ENCODE results near the gene IL5. TPM values are rescaled to one million over a fixed set of nuclear protein-coding genes. Genes with fewer than 3 reads are reported as not detected.
A peak's percentile ranks its signal among the peaks of the same experiment; 100 is the strongest.

IL5 gene
- polyA plus RNA-seq, 1 donor from 2014 or later = not detected

GRCh38 chr5:132557478-132558172 is 14.3 kb upstream of the IL5 start (continued):
- TF ChIP-seq EZH2 (IDR thresholded peaks at IDR 0.05; ENCODE audit: borderline replicate concordance, insufficient read depth, low read length, poor library complexity, severe bottlenecking) = no peak

GRCh38 chr5:132556763-132557477 is 13.6 kb upstream of the IL5 start, which contains the start of gene RAD50:
Gene RAD50, plus strand, starts transcription at chr5:132556977. Its CDS starts 348 bp downstream, at chr5:132557325.
- peak within 1 kb of the TSS; percentile 46 for H3K4me2 ChIP-seq (ENCODE audit: low read length)
- H3K36me3 ChIP-seq (ENCODE audit: insufficient read depth, low read length) = no peaks in the 10 kb centered on the region
- H3F3A ChIP-seq (ENCODE audit: insufficient read depth, low read length, poor library complexity, severe bottlenecking) = no peaks in the 10 kb centered on the region
- peak within 1 kb of the TSS; percentile 74 for H3K9ac ChIP-seq (ENCODE audit: low read length)
- H3K9me3 ChIP-seq (ENCODE audit: low read length) = no peaks in the 10 kb centered on the region
- peak within 1 kb of the TSS; percentile 86 for H3K4me3 ChIP-seq (ENCODE audit: low read length)
- TF ChIP-seq MXI1 (conservative IDR thresholded peaks at IDR 0.05; ENCODE audit: poor library complexity, severe bottlenecking) (peak; percentile 92), REST (IDR thresholded peaks at IDR 0.05; ENCODE audit: borderline replicate concordance) (peak; percentile 19), POLR2AphosphoS5 (IDR thresholded peaks at IDR 0.05) (peak; percentile 84), SMC3 (conservative IDR thresholded peaks at IDR 0.05; ENCODE audit: poor library complexity) (peak; percentile 20), CTCF (IDR thresholded peaks at IDR 0.05; ENCODE audit: poor library complexity, severe bottlenecking) (no peak), TAF1 (IDR thresholded peaks at IDR 0.05; ENCODE audit: low read depth) (no peak), EP300 (conservative IDR thresholded peaks at IDR 0.05; ENCODE audit: poor library complexity, severe bottlenecking) (no peak)
- no peaks in the 10 kb centered on the region for H3K9me2 ChIP-seq (ENCODE audit: insufficient read depth, low read length)
- H3K27me3 ChIP-seq (ENCODE audit: insufficient read depth, low read depth, low read length) = no peaks in the 10 kb centered on the region
- peak within 1 kb of the TSS; percentile 48 for H2AFZ ChIP-seq (ENCODE audit: low read depth, low read length)
- peak within 1 kb of the TSS; percentile 59 for H3K27ac ChIP-seq (ENCODE audit: low read length)
- no peaks in the 10 kb centered on the region for H4K20me1 ChIP-seq (ENCODE audit: insufficient read depth)
- no peaks in the 10 kb centered on the region for H3K79me2 ChIP-seq (replicated peaks; ENCODE audit: insufficient read depth, low read length)

- H3K9ac ChIP-seq (ENCODE audit: low read length) = peak overlapping the region; percentile 74
- H4K20me1 ChIP-seq (ENCODE audit: insufficient read depth) = no peaks in the 10 kb centered on the region
- no peaks in the 10 kb centered on the region for H3K9me2 ChIP-seq (ENCODE audit: insufficient read depth, low read length)
- H3K27me3 ChIP-seq (ENCODE audit: insufficient read depth, low read depth, low read length) = no peaks in the 10 kb centered on the region
- no peaks in the 10 kb centered on the region for H3F3A ChIP-seq (ENCODE audit: insufficient read depth, low read length, poor library complexity, severe bottlenecking)
- no peaks in the 10 kb centered on the region for H3K79me2 ChIP-seq (replicated peaks; ENCODE audit: insufficient read depth, low read length)
- H3K4me2 ChIP-seq (ENCODE audit: low read length) = peak overlapping the region; percentile 46
- peak overlapping the region; percentile 59 for H3K27ac ChIP-seq (ENCODE audit: low read length)
- peak overlapping the region; percentile 86 for H3K4me3 ChIP-seq (ENCODE audit: low read length)
- no peak for TF ChIP-seq RAD21 (conservative IDR thresholded peaks at IDR 0.05)
- no peak for TF ChIP-seq CTCF (IDR thresholded peaks at IDR 0.05; ENCODE audit: poor library complexity, severe bottlenecking)
- no peak for TF ChIP-seq SMC3 (conservative IDR thresholded peaks at IDR 0.05; ENCODE audit: poor library complexity)
- TF ChIP-seq EZH2 (IDR thresholded peaks at IDR 0.05; ENCODE audit: borderline replicate concordance, insufficient read depth, low read length, poor library complexity, severe bottlenecking) = no peak
- peak; percentile 18 for TF ChIP-seq REST (IDR thresholded peaks at IDR 0.05; ENCODE audit: borderline replicate concordance)
- TF ChIP-seq EP300 (conservative IDR thresholded peaks at IDR 0.05; ENCODE audit: poor library complexity, severe bottlenecking) = no peak
- H3K9me3 ChIP-seq (ENCODE audit: low read length) = no peaks in the 10 kb centered on the region
- no peaks in the 10 kb centered on the region for H3K36me3 ChIP-seq (ENCODE audit: insufficient read depth, low read length)
- H2AFZ ChIP-seq (ENCODE audit: low read depth, low read length) = peak overlapping the region; percentile 48
Measured at GRCh38 chr5:132556153-132556762, 12.9 kb upstream of the IL5 start.
